Mesendoderm (in vitro differentiated cells): Measurements from ENCODE around the gene HSP90AB1.
"Not testable (repeated sequence)": the region's sequence is repeated elsewhere in the genome, so short reads cannot be mapped to it uniquely, and the experiment has no call there.

ENCODE experiments used
- DNase-seq: peaks from one replicate; pipeline ENCODE4 v3.0.0; 2013
- H2AK5ac ChIP-seq: 2 replicates; pipeline ENCODE4 v1.6.1; 2013; ENCODE audit warnings: low read length, inconsistent platforms
- H2BK120ac ChIP-seq: 2 replicates; pipeline ENCODE4 v1.6.1; 2013; ENCODE audit warnings: low read depth, mild to moderate bottlenecking, low read length, moderate library complexity, mixed read lengths
- H2BK15ac ChIP-seq: replicated peaks from 2 replicates; pipeline ENCODE4 v1.6.1; 2013; ENCODE audit warnings: low read depth, mild to moderate bottlenecking, moderate library complexity
- H2BK5ac ChIP-seq: 2 replicates; pipeline ENCODE4 v1.6.1; 2013; ENCODE audit warnings: low read length, inconsistent platforms
- H3K18ac ChIP-seq: 2 replicates; pipeline ENCODE4 v1.6.1; 2013; ENCODE audit warnings: mild to moderate bottlenecking, low read length, mixed read lengths
- H3K23ac ChIP-seq: one replicate; pipeline ENCODE4 v1.6.1; 2013; ENCODE audit warnings: low read length
- H3K27ac ChIP-seq: 2 replicates; pipeline ENCODE4 v1.5.1; 2013; ENCODE audit warnings: low read depth, mild to moderate bottlenecking, inconsistent platforms, low read length, moderate library complexity
- H3K27me3 ChIP-seq: 2 replicates; pipeline ENCODE4 v1.6.1; 2013; ENCODE audit warnings: low read length, control low read depth, mild to moderate bottlenecking, inconsistent platforms; ENCODE audit not compliant: insufficient read depth, poor library complexity
- H3K36me3 ChIP-seq: 2 replicates; pipeline ENCODE4 v1.6.1; 2013; ENCODE audit warnings: low read length, inconsistent platforms; ENCODE audit not compliant: control insufficient read depth, insufficient read depth
- H3K4ac ChIP-seq: one replicate; pipeline ENCODE4 v1.6.1; 2013; ENCODE audit warnings: low read depth, mild to moderate bottlenecking, low read length, moderate library complexity
- H3K4me1 ChIP-seq: 2 replicates; pipeline ENCODE4 v1.6.1; 2013; ENCODE audit warnings: low read depth, low read length, inconsistent platforms; ENCODE audit not compliant: control insufficient read depth
- H3K4me2 ChIP-seq: 2 replicates; pipeline ENCODE4 v1.6.1; 2013; ENCODE audit warnings: low read length
- H3K4me3 ChIP-seq: 2 replicates; pipeline ENCODE4 v1.5.1; 2013; ENCODE audit warnings: mild to moderate bottlenecking, low read length
- H3K56ac ChIP-seq: one replicate; pipeline ENCODE4 v1.6.1; 2013; ENCODE audit warnings: low read length
- H3K79me1 ChIP-seq: 2 replicates; pipeline ENCODE4 v1.6.1; 2013; ENCODE audit warnings: low read length, inconsistent platforms
- H3K79me2 ChIP-seq: 2 replicates; pipeline ENCODE4 v1.6.1; 2013; ENCODE audit warnings: mild to moderate bottlenecking, low read length; ENCODE audit not compliant: control insufficient read depth, insufficient read depth
- H3K9ac ChIP-seq: 2 replicates; pipeline ENCODE4 v1.6.1; 2013; ENCODE audit warnings: low read length, inconsistent platforms
- H4K5ac ChIP-seq: one replicate; pipeline ENCODE4 v1.6.1; 2013; ENCODE audit warnings: low read length
- H4K8ac ChIP-seq: one replicate; pipeline ENCODE4 v1.6.1; 2013; ENCODE audit warnings: low read depth, mild to moderate bottlenecking, control low read depth, low read length, moderate library complexity
- WGBS: extraction: QIAGEN DNeasy Blood & Tissue Kit; methylation state at CpG from one replicate; pipeline ENCODE4 v1.1.7; 2013; ENCODE audit warnings: low lambda C conversion rate, missing lambda C conversion rate; ENCODE audit not compliant: insufficient coverage; ENCODE audit errors: extremely low coverage; 5-methylcytosine and 5-hydroxymethylcytosine counted together

The HSP90AB1 gene

DNA sequence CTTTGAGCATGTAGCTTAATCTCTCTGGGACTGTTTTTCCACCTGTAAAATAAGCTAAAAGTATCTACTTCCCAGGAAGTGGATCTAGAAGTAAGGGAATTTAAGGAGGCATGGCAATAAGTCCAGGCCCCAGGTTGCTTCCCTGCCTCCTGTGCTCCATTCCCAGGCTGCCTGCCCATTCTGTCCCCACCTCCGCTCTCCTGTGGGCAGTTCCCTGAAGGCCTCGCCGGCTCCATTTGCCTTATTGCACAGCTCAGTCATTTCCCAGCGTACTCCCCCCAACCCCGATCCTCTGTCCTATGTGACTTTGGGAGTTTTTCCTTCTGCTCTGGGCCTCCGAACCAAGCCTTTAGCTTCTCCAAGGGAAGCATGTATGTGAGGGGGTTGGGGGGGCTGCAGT, 18.9 kb upstream of the HSP90AB1 start:
- peaks cover 3% of the 10 kb centered on the region for H3K79me1 ChIP-seq
- peaks cover 10% of the 10 kb centered on the region for H3K79me2 ChIP-seq
- H3K4me2 ChIP-seq = no peak overlapping the region
- peaks cover 8% of the 10 kb centered on the region for H3K4me1 ChIP-seq
- DNase-seq = no peak
- H3K56ac ChIP-seq = no peak overlapping the region
- no peak overlapping the region for H3K4me3 ChIP-seq
- H2AK5ac ChIP-seq = no peak overlapping the region
- H3K27me3 ChIP-seq = no peaks in the 10 kb centered on the region
- no peak overlapping the region for H3K18ac ChIP-seq
- no peak overlapping the region for H3K9ac ChIP-seq
- WGBS = no CpG with 5 or more reads among the region's 6 CpGs
- no peak overlapping the region for H3K23ac ChIP-seq
- H3K36me3 ChIP-seq = no peaks in the 10 kb centered on the region
- no peak overlapping the region for H4K8ac ChIP-seq
- H2BK5ac ChIP-seq = no peak overlapping the region
- no peak overlapping the region for H3K4ac ChIP-seq
- no peak overlapping the region for H2BK15ac ChIP-seq
- H4K5ac ChIP-seq = no peak overlapping the region
- H2BK120ac ChIP-seq = no peak overlapping the region
- H3K27ac ChIP-seq = no peak overlapping the region

GRCh38 chr6:44228433-44228832, 18.5 kb upstream of the HSP90AB1 start:
- H3K36me3 ChIP-seq = no peaks in the 10 kb centered on the region
- H3K79me2 ChIP-seq = peaks cover 10% of the 10 kb centered on the region
- H3K4me2 ChIP-seq = no peak overlapping the region
- no CpG with 5 or more reads among the region's 7 CpGs for WGBS
- no peak overlapping the region for H3K9ac ChIP-seq
- H3K18ac ChIP-seq = no peak overlapping the region
- no peaks in the 10 kb centered on the region for H3K27me3 ChIP-seq
- H3K4ac ChIP-seq = no peak overlapping the region
- no peak overlapping the region for H3K23ac ChIP-seq
- H3K27ac ChIP-seq = no peak overlapping the region
- H4K5ac ChIP-seq = no peak overlapping the region
- H3K4me1 ChIP-seq = peaks cover 8% of the 10 kb centered on the region
- no peak overlapping the region for H3K56ac ChIP-seq
- H3K4me3 ChIP-seq = no peak overlapping the region
- DNase-seq = no peak
- H2BK5ac ChIP-seq = no peak overlapping the region
- peaks cover 3% of the 10 kb centered on the region for H3K79me1 ChIP-seq
- H2BK120ac ChIP-seq = no peak overlapping the region
- H2BK15ac ChIP-seq = no peak overlapping the region
- no peak overlapping the region for H2AK5ac ChIP-seq
- H4K8ac ChIP-seq = no peak overlapping the region

DNA sequence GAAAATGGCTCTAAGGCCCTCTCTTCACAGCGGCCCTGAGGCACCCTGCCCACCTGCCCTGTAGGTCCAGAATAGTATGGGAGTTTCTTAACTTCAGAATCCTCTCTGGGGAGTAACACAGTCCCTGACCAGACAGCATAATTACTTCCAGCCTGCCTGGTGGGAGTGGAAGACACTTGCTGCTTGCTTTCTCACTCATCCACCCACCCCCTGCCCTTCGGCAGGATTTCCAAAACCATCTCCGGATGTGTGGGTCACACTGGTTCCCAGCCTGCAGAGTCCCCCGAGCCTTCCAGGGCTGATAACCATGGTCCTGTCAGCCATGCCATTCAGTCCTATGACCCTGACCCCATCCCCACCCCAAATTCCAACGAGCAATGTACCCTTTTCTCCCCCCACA, 18.1 kb upstream of the HSP90AB1 start:
- Histone ChIP-seq H3K27me3 (no peaks in the 10 kb centered on the region), H3K36me3 (no peaks in the 10 kb centered on the region), H2BK15ac (no peak overlapping the region), H4K5ac (no peak overlapping the region), H3K18ac (no peak overlapping the region), H3K79me1 (peaks cover 3% of the 10 kb centered on the region), H3K4me1 (peaks cover 8% of the 10 kb centered on the region), H3K79me2 (peaks cover 10% of the 10 kb centered on the region), H3K4me3 (no peak overlapping the region), H3K4me2 (no peak overlapping the region), H3K56ac (no peak overlapping the region), H2BK5ac (no peak overlapping the region), H3K27ac (no peak overlapping the region), H2AK5ac (no peak overlapping the region), H2BK120ac (no peak overlapping the region), H3K9ac (no peak overlapping the region), H4K8ac (no peak overlapping the region), H3K4ac (no peak overlapping the region), H3K23ac (no peak overlapping the region)
- no CpG with 5 or more reads among the region's 5 CpGs for WGBS
- no peak for DNase-seq

DNA sequence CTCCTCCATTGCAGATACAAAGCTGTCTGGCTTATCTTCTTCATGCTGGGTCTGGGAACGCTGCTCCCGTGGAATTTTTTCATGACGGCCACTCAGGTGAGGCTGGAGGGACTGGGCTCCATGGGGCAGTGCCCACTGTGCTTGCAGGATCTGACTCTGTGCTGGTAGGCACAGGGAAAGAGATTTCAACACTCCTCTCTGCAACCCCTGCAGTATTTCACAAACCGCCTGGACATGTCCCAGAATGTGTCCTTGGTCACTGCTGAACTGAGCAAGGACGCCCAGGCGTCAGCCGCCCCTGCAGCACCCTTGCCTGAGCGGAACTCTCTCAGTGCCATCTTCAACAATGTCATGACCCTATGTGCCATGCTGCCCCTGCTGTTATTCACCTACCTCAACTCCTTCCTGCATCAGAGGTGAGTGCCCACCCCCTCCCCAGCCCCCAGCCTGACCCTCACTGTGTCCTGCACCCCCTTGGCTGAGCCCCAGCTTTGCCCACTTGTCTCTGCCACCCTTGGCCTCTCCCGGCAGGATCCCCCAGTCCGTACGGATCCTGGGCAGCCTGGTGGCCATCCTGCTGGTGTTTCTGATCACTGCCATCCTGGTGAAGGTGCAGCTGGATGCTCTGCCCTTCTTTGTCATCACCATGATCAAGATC, 17.4 kb upstream of the HSP90AB1 start:
- Histone ChIP-seq H2AK5ac (no peak overlapping the region), H2BK15ac (no peak overlapping the region), H2BK120ac (no peak overlapping the region), H3K4me1 (peaks cover 6% of the 10 kb centered on the region), H2BK5ac (no peak overlapping the region), H3K4me3 (no peak overlapping the region), H3K9ac (no peak overlapping the region), H3K4ac (no peak overlapping the region), H3K79me2 (peaks cover 10% of the 10 kb centered on the region), H3K18ac (no peak overlapping the region), H4K8ac (no peak overlapping the region), H3K23ac (no peak overlapping the region), H3K27ac (no peak overlapping the region), H3K79me1 (peaks cover 3% of the 10 kb centered on the region), H3K36me3 (no peaks in the 10 kb centered on the region), H3K27me3 (no peaks in the 10 kb centered on the region), H4K5ac (no peak overlapping the region), H3K4me2 (no peak overlapping the region), H3K56ac (no peak overlapping the region)
- WGBS = no CpG with 5 or more reads among the region's 11 CpGs
- DNase-seq = no peak

- no peak overlapping the region for H3K23ac ChIP-seq
- no peak overlapping the region for H4K5ac ChIP-seq
- DNase-seq = no peak
- H3K4ac ChIP-seq = no peak overlapping the region
- no peak overlapping the region for H3K18ac ChIP-seq
- H3K4me2 ChIP-seq = no peak overlapping the region
- H3K4me1 ChIP-seq = peaks cover 10% of the 10 kb centered on the region
- no peak overlapping the region for H3K56ac ChIP-seq
- peaks cover 3% of the 10 kb centered on the region for H3K79me1 ChIP-seq
- H2BK5ac ChIP-seq = no peak overlapping the region
- H2BK15ac ChIP-seq = no peak overlapping the region
- H3K27me3 ChIP-seq = no peaks in the 10 kb centered on the region
- no peaks in the 10 kb centered on the region for H3K36me3 ChIP-seq
- no peak overlapping the region for H3K27ac ChIP-seq
- no peak overlapping the region for H2BK120ac ChIP-seq
- no CpG with 5 or more reads among the region's 10 CpGs for whole genome bisulfite sequencing
- H3K79me2 ChIP-seq = peaks cover 7% of the 10 kb centered on the region
- no peak overlapping the region for H4K8ac ChIP-seq
- H2AK5ac ChIP-seq = no peak overlapping the region
- H3K9ac ChIP-seq = no peak overlapping the region
- H3K4me3 ChIP-seq = no peak overlapping the region
Measured at GRCh38 chr6:44230034-44230675, 16.7 kb upstream of the HSP90AB1 start.

DNA sequence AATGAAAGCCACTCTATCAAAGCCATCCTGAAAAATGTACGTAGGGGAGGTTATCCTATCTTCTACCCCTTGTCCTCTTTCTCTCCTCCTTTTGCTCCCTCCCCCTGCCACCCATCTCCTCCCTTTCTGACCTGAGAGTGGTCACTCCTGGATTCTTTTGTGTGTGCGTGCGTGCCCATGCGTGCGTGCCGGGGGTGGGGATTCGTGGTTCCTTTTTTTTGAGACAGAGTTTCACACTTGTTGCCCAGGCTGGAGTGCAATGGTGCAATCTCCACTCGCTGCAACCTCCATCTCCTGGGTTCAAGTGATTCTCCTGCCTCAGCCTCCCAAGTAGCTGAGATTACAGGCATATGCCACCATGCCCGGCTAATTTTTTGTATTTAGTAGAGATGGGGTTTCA, 15.5 kb upstream of the HSP90AB1 start:
- not testable (repeated sequence) for H3K4me2 ChIP-seq, H3K9ac ChIP-seq, H3K56ac ChIP-seq, H3K4me1 ChIP-seq, H3K79me2 ChIP-seq, H2BK5ac ChIP-seq, H2BK120ac ChIP-seq, H3K4me3 ChIP-seq, H4K8ac ChIP-seq, H3K27ac ChIP-seq, H3K18ac ChIP-seq, H3K23ac ChIP-seq, DNase-seq, H4K5ac ChIP-seq, H3K4ac ChIP-seq, H2BK15ac ChIP-seq, H3K36me3 ChIP-seq, H3K79me1 ChIP-seq, H3K27me3 ChIP-seq, H2AK5ac ChIP-seq
- WGBS = no CpG with 5 or more reads among the region's 9 CpGs
